HCT116 (cell line): ENCODE measurements around the gene MEG3. TPM values are rescaled to one million over a fixed set of nuclear protein-coding genes. Genes with fewer than 3 reads are reported as not detected.

Experiments used
- ATAC-seq: fragments of 200-7000 bp; cut with Tn5 transposase; 2 replicates; pipeline ENCODE4 v1.9.1; 2020; ENCODE audit warnings: mild to moderate bottlenecking, moderate library complexity
- BruUV-seq: library from RNA; stranded (reverse); fragments of 400-500 nt; replicated peaks from 2 replicates; lab custom pipeline; 2021; lab: Mats Ljungman, UMichigan
- CTCF ChIA-PET: fragments of 300-600 bp; sonication (Branson Sonifier 250); formaldehyde crosslinking; loops from one replicate; lab custom pipeline; 2021; ENCODE audit warnings: antibody characterized with exemption; lab: Charles Lee
- POLR2A ChIA-PET: fragments of 300-600, 350-600 bp; sonication (Branson Sonifier 250); formaldehyde crosslinking; loops from one replicate; lab custom pipeline; 2021; ENCODE audit warnings: antibody characterized with exemption; lab: Charles Lee
- RAD21 ChIA-PET, 2 experiments: fragments of 300-600 bp; sonication (Branson Sonifier 250); formaldehyde crosslinking; loops; one replicate each; lab custom pipeline; 2023; ENCODE audit warnings: low total read pairs in 2 of 2; ENCODE audit not compliant: uncharacterized antibody in 2 of 2, unreplicated experiment in 2 of 2, low non-redundant PET in 1 of 2; lab: Charles Lee
- DNase-seq: peaks from one replicate; pipeline ENCODE4 v3.0.0-alpha.2; 2010; ENCODE audit warnings: low read depth, low spot score
- H2AFZ ChIP-seq: fragments of 200-600 bp; shearing (Covaris generic), sonication (generic); 2 replicates; pipeline ENCODE4 v1.6.1; 2017; ENCODE audit warnings: low read depth, mixed run types, mixed read lengths, antibody characterized with exemption, low read length; ENCODE audit not compliant: poor library complexity, severe bottlenecking
- H3K27ac ChIP-seq: 2 replicates; pipeline ENCODE4 v1.5.1; 2012; ENCODE audit warnings: low read depth, low read length
- H3K27me3 ChIP-seq: fragments of 200-600 bp; sonication (generic); 2 replicates; pipeline ENCODE4 v1.6.1; 2016; ENCODE audit warnings: mixed run types, low read length, mixed read lengths; ENCODE audit not compliant: insufficient read depth
- H3K36me3 ChIP-seq, 2 experiments: fragments of 200-500 bp in 1 of 2; fragments of 200-600 bp in 1 of 2; sonication (Bioruptor generic) in 1 of 2; sonication (generic) in 1 of 2; 2 replicates each; pipeline versions ENCODE4 v1.5.1 to v1.6.1; 2014 to 2016; ENCODE audit warnings: low read length in 2 of 2, inconsistent platforms in 1 of 2, mixed read lengths in 1 of 2, mixed run types in 1 of 2; ENCODE audit not compliant: insufficient read depth in 2 of 2, control insufficient read depth in 1 of 2
- H3K4me1 ChIP-seq, 2 experiments: fragments of 200-600 bp in 1 of 2; sonication (generic) in 1 of 2; 2 replicates each; pipeline versions ENCODE4 v1.5.1 to v1.6.1; 2012 to 2017; ENCODE audit warnings: low read length in 2 of 2, inconsistent platforms in 1 of 2, mild to moderate bottlenecking in 1 of 2, mixed read lengths in 1 of 2, mixed run types in 1 of 2, moderate library complexity in 1 of 2; ENCODE audit not compliant: insufficient read depth in 2 of 2, control insufficient read depth in 1 of 2
- H3K4me2 ChIP-seq: fragments of 200-600 bp; sonication (generic); 2 replicates; pipeline ENCODE4 v1.6.1; 2017; ENCODE audit warnings: mixed run types, low read length, mixed read lengths
- H3K4me3 ChIP-seq, 2 experiments: fragments of 200-600 bp in 1 of 2; sonication (generic) in 1 of 2; replicated peaks in 1 of 2; 2 replicates each; pipeline ENCODE4 v1.5.1; 2011 to 2016; ENCODE audit warnings: low read length in 2 of 2, control low read depth in 1 of 2, low read depth in 1 of 2, mild to moderate bottlenecking in 1 of 2, mixed read lengths in 1 of 2, mixed run types in 1 of 2
- H3K79me2 ChIP-seq: fragments of 200-600 bp; sonication (generic); 2 replicates; pipeline ENCODE4 v1.6.1; 2017; ENCODE audit warnings: mild to moderate bottlenecking, mixed run types, low read length, moderate library complexity, mixed read lengths; ENCODE audit not compliant: insufficient read depth
- H3K9ac ChIP-seq: fragments of 200-600 bp; sonication (generic); 2 replicates; pipeline ENCODE4 v1.6.1; 2016; ENCODE audit warnings: low read length, mixed read lengths
- H3K9me2 ChIP-seq: fragments of 200-600 bp; sonication (generic), shearing (Covaris generic); 2 replicates; pipeline ENCODE4 v1.6.1; 2017; ENCODE audit warnings: mixed run types, mild to moderate bottlenecking, moderate library complexity; ENCODE audit not compliant: insufficient read depth
- H3K9me3 ChIP-seq, 2 experiments: fragments of 200-500 bp in 1 of 2; fragments of 200-600 bp in 1 of 2; sonication (Bioruptor generic) in 1 of 2; sonication (generic) in 1 of 2; 2 replicates each; pipeline ENCODE4 v1.6.1; 2014 to 2017; ENCODE audit warnings: low read length in 2 of 2, mixed read lengths in 2 of 2, inconsistent platforms in 1 of 2, low read depth in 1 of 2, mild to moderate bottlenecking in 1 of 2, mixed run types in 1 of 2, moderate library complexity in 1 of 2; ENCODE audit not compliant: control insufficient read depth in 1 of 2, insufficient read depth in 1 of 2
- H4K20me1 ChIP-seq: fragments of 200-600 bp; sonication (generic), shearing (Covaris generic); 2 replicates; pipeline ENCODE4 v1.6.1; 2017; ENCODE audit warnings: mixed run types, mild to moderate bottlenecking, moderate library complexity; ENCODE audit not compliant: insufficient read depth
- ATF3 ChIP-seq: IDR thresholded peaks from 2 replicates; pipeline ENCODE4 v1.6.1; 2012
- CBX3 ChIP-seq: IDR thresholded peaks from 2 replicates; pipeline ENCODE4 v1.6.1; 2012; ENCODE audit warnings: low read depth
- CEBPB ChIP-seq: IDR thresholded peaks from 2 replicates; pipeline ENCODE4 v1.6.1; 2012; ENCODE audit warnings: low read depth
- CTCF ChIP-seq, 3 experiments: fragments of 200-600 bp in 1 of 3; sonication (generic) in 1 of 3; IDR thresholded peaks in 2 of 3; conservative IDR thresholded peaks in 1 of 3; 2 replicates each; pipeline ENCODE4 v1.5.1; 2012 to 2017; ENCODE audit warnings: low read depth in 2 of 3, low read length in 2 of 3, antibody characterized with exemption in 1 of 3, borderline replicate concordance in 1 of 3, control low read depth in 1 of 3, mild to moderate bottlenecking in 1 of 3, mixed read lengths in 1 of 3, mixed run types in 1 of 3, moderate library complexity in 1 of 3; ENCODE audit not compliant: insufficient read depth in 1 of 3
- EGR1 ChIP-seq: IDR thresholded peaks from 2 replicates; pipeline ENCODE4 v1.6.1; 2012; ENCODE audit warnings: low read depth
- ELF1 ChIP-seq: IDR thresholded peaks from 2 replicates; pipeline ENCODE4 v1.6.1; 2012; ENCODE audit warnings: low read depth, borderline replicate concordance
- EZH2 ChIP-seq: fragments of 200-600 bp; sonication (generic); IDR thresholded peaks from 2 replicates; pipeline ENCODE4 v1.6.1; 2017; ENCODE audit warnings: antibody characterized with exemption, mixed run types
- EZH2phosphoT487 ChIP-seq: fragments of 200-600 bp; IDR thresholded peaks from 2 replicates; pipeline ENCODE4 v1.6.1; 2018; ENCODE audit warnings: antibody characterized with exemption, borderline replicate concordance
- FOSL1 ChIP-seq: IDR thresholded peaks from 2 replicates; pipeline ENCODE4 v1.6.1; 2012; ENCODE audit warnings: low read depth
- JUND ChIP-seq: IDR thresholded peaks from 2 replicates; pipeline ENCODE4 v1.6.1; 2012
- POLR2A ChIP-seq: IDR thresholded peaks from 2 replicates; pipeline ENCODE4 v1.7.0; 2011; ENCODE audit warnings: borderline replicate concordance; ENCODE audit not compliant: insufficient read depth, insufficient read length; ENCODE audit errors: extremely low read depth
- POLR2AphosphoS5 ChIP-seq: IDR thresholded peaks from 2 replicates; pipeline ENCODE4 v1.6.1; 2011; ENCODE audit warnings: mild to moderate bottlenecking, low read depth, low read length, moderate library complexity
- RAD21 ChIP-seq: IDR thresholded peaks from 2 replicates; pipeline ENCODE4 v1.6.1; 2012; ENCODE audit warnings: low read depth, mild to moderate bottlenecking
- REST ChIP-seq: IDR thresholded peaks from 2 replicates; pipeline ENCODE4 v1.6.1; 2012; ENCODE audit warnings: low read depth
- SP1 ChIP-seq: IDR thresholded peaks from 2 replicates; pipeline ENCODE4 v1.6.1; 2012; ENCODE audit warnings: low read depth
- TCF7L2 ChIP-seq: IDR thresholded peaks from 2 replicates; pipeline ENCODE4 v1.7.0; 2011; ENCODE audit warnings: borderline replicate concordance, inconsistent platforms; ENCODE audit not compliant: insufficient read depth, insufficient read length; ENCODE audit errors: extremely low read depth
- YY1 ChIP-seq: IDR thresholded peaks from 2 replicates; pipeline ENCODE4 v1.6.1; 2011; ENCODE audit warnings: low read length, low read depth, moderate library complexity, mild to moderate bottlenecking; ENCODE audit not compliant: insufficient replicate concordance; ENCODE audit errors: extremely low read depth
- ZFX ChIP-seq: fragments of 450-650 bp; IDR thresholded peaks from 2 replicates; pipeline ENCODE4 v1.6.1; 2017
- ZNF274 ChIP-seq: fragments of 200-500 bp; sonication (Bioruptor generic); IDR thresholded peaks from 2 replicates; pipeline ENCODE4 v1.6.1; 2014; ENCODE audit warnings: mild to moderate bottlenecking, low read depth, low read length, inconsistent platforms
- intact Hi-C: fragments of 100-400 bp; cut with micrococcal nuclease; formaldehyde crosslinking; loops from 2 replicates; pipeline ENCODE4 v1.10.0; 2022
- total RNA-seq: library from RNA; stranded (reverse); gene quantifications from one replicate; pipeline ENCODE4 v1.2.1, GENCODE V29; 2021; ENCODE audit not compliant: unreplicated experiment
- TF ChIP-seq, protein P1 (sequence below): IDR thresholded peaks from 2 replicates; pipeline ENCODE4 v1.6.1; 2011; ENCODE audit warnings: mild to moderate bottlenecking, low read length, moderate library complexity; ENCODE audit not compliant: insufficient replicate concordance; ENCODE audit errors: extremely low read depth

The MEG3 gene
- total RNA-seq, 1 experiment from 2014 or later, result 2.5 TPM

DNA sequence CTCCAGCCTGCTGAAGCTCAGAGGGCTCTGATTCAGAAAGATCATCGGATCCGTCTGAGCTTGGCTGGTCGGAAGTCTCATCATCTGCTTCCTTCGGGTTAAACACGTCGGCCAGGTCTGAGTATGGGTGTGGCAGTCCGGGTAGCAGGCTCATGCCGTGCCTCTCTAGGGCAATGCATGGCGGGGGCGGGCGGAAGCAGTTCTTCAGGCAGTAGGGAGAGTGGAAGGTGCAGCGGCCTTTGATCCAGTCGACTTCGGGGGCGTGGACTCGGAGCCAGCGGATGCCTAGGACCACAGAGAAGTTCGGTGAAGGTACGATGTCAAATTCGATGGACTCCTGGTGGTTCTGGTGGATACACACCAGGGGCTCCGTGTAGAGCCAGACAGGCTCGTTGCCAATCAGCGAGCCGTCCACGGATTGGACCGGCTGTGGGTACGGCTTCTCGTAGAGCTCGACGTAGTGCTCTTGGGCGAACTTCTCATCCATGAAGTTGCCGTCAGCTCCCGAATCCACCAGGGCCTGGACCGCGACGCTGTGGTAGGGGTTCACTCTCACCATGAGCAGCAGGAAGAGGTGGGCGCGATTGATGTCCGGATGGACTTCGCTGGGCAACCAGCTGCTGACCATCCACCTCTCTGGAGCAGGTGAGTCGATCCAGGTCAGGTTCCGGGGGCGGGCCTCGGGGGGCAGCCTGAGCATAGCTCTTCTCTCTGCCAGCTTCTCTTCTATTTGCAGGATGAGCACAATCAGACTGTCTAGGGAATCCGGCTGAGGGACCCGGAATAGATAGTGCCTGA lies 57.3 kb downstream of the MEG3 start:
- intact Hi-C loops, result no loop called here
- TF ChIP-seq EGR1 (no peak), CTCF (IDR thresholded peaks at IDR 0.05 in 2 of 3, conservative IDR thresholded peaks at IDR 0.05 in 1 of 3; ENCODE audit: borderline replicate concordance in 1 of 3, insufficient read depth in 1 of 3, low read depth in 2 of 3, low read length in 2 of 3) (no peak), ELF1 (no peak), CEBPB (no peak), CBX3 (no peak), RAD21 (no peak), EZH2 (no peak), SP1 (no peak), FOSL1 (no peak), REST (no peak), POLR2A (no peak), ZFX (no peak), TCF7L2 (no peak), ZNF274 (no peak), ATF3 (no peak), EZH2phosphoT487 (no peak), JUND (no peak), POLR2AphosphoS5 (no peak), YY1 (no peak)
- TF ChIP-seq, protein P1, sequence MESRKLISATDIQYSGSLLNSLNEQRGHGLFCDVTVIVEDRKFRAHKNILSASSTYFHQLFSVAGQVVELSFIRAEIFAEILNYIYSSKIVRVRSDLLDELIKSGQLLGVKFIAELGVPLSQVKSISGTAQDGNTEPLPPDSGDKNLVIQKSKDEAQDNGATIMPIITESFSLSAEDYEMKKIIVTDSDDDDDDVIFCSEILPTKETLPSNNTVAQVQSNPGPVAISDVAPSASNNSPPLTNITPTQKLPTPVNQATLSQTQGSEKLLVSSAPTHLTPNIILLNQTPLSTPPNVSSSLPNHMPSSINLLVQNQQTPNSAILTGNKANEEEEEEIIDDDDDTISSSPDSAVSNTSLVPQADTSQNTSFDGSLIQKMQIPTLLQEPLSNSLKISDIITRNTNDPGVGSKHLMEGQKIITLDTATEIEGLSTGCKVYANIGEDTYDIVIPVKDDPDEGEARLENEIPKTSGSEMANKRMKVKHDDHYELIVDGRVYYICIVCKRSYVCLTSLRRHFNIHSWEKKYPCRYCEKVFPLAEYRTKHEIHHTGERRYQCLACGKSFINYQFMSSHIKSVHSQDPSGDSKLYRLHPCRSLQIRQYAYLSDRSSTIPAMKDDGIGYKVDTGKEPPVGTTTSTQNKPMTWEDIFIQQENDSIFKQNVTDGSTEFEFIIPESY, result no peak
- DNase-seq (no peak), ATAC-seq (no peak)
- Histone ChIP-seq H3K27me3 (no peaks in the 10 kb centered on the region), H3K9me2 (no peaks in the 10 kb centered on the region), H3K9ac (no peak overlapping the region), H3K36me3 (no peaks in the 10 kb centered on the region), H3K9me3 (no peaks in the 10 kb centered on the region), H3K79me2 (no peaks in the 10 kb centered on the region), H3K4me1 (no peaks in the 10 kb centered on the region), H2AFZ (no peak overlapping the region), H3K27ac (no peak overlapping the region), H3K4me2 (no peak overlapping the region), H3K4me3 (no peak overlapping the region), H4K20me1 (no peaks in the 10 kb centered on the region)
- BruUV-seq, result no TSS peak
- ChIA-PET POLR2A (no interaction called here), CTCF (no interaction called here), RAD21 (no interaction called here)
